Measurements from ENCODE around the gene HCFC1.
"Not testable (repeated sequence)": the region's sequence is repeated elsewhere in the genome, so short reads cannot be mapped to it uniquely, and the experiment has no call there.

HCFC1 gene

GRCh38 chrX:154006947-154007346 lies 35.3 kb upstream of the HCFC1 start:
- no peak for DNase-seq

DNA sequence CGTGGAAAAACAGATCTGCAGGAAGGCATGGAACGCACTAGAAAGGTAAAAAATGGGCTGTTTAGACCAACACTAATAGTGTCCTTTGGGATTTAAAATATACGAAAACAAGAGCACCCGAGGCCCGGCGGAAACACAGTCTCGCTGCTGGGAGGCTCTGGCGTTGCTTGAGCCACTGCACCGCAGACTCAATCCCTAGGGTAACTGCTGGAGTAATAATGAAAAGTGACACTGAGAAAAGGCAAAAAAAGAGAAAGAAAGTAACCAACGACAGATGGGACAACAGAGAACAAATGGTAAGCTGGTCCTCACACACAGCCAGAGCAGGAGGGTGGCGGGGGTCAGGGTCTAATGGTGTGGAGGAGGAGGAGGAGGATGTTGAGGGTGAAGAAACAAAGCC lies 32.7 kb upstream of the HCFC1 start:
- no peak for DNase-seq

DNA sequence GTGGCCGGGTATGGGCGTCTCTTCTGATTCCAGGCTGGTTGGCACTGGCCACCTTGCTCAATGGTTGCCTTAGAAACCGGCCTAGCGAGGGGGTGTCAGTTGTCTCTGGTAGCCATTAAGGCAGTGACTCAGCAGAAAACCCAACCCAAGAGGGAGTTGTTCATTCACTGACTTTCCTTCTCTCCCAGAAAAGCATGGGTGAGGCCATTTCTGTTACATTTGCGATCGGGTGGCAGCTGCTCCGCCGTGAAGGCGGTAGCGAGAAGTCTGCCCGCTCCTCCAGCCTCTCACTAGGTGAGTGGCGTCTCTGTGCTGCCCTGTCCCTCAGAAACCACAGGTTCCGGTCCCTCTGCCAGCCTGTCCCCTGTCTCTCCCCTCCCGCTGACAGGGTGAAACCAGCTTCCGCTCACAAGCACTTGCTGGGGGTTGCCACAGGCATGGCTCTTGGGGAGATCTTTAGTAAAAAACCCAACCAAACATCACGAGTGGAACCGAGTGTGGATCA lies 30.6 kb upstream of the HCFC1 start:
- peak; percentile 80 to 85 for DNase-seq

DNA sequence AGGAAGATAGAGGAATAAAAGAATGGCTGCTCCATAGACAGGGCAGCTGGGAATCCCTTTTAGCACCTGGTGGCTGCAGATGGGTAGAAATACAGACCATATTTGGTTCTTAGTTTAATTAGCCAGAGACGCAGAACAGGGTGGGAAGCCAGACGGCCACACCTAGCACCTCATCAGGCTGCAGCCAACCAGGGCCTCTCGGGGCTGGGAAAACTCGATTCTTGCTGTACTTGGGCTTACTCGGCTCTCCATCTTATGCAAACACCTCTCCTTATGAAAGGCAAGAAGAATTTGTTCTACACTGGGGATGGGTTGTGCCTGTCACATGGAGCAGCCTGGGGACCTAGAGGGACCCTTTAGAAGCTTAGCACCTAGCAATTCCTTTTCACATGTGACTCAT lies 28.4 kb upstream of the HCFC1 start:
- DNase-seq = no peak

DNA sequence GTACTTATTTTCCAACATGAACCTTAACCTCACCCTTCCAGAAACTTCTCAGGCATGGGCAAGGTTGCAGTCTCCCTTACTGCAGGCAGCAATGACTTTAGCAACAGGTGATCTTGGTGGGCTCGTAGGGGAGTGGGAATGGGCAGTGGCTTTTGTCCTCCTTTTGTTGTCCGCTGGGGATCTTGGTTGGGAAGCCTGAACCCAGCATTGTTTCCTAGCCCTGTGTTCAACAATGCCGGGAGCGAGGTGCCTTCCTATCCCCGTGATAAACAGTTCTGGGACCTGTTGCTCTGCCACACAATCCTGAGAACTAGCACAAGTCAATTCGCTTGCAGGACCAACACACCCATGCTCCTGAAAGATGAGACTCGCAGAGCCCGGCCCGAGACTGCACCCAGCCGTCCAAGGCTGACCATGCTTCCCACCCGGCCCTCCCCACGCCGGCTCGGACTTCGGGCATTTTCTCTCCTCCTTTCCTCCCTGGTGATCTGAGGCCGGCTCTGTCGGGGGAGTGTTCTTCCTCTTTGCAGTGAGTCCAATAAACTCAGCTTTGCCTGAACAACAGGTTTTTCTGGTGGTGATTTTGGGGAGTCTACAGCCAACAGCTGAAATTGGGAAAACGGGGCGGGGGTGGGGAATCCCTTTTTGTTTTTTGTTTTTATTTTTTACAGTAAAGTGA lies 27.9 kb upstream of the HCFC1 start:
- no peak for DNase-seq

DNA sequence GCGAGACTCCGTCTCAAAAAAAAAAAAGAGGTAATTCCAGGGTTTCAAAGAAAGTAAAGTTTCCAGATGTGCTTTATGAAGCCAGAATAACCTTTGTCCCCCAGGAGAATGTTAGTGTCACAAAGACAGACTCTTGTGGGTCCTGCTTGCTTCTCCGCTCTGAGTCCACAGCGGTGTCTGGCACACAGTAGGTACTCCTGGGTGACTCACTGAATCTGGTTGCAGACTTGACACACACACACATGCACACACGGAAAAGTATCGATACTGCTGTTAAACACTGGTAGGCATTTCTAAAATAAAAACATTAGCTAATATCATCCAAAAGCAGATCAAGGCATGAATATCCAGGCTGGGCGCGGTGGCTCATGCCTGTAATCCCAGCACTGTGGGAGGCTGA lies 23.9 kb upstream of the HCFC1 start:
- no peak for DNase-seq

DNA sequence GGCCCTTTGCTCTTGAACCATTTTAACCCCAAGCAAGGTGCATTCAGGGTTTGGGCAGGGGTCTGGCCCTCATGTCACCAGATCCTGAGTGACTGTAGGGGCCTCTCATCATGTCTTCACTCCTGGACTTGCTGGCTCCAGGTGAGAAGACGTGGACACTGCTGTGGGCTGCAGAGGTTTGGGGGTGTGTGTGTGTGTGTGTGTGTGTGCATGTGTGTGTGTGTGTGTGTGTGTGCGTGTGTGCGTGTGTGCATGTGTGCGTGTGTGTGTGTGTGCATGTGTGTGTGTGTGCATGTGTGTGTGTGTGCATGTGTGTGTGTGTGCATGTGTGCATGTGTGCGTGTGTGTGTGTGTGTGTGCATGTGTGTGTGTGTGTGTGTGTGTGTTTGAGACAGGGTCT lies 22.8 kb upstream of the HCFC1 start:
- not testable (repeated sequence) for DNase-seq

GRCh38 chrX:153993978-153994377 lies 22.4 kb upstream of the HCFC1 start:
- no peak for DNase-seq

DNA sequence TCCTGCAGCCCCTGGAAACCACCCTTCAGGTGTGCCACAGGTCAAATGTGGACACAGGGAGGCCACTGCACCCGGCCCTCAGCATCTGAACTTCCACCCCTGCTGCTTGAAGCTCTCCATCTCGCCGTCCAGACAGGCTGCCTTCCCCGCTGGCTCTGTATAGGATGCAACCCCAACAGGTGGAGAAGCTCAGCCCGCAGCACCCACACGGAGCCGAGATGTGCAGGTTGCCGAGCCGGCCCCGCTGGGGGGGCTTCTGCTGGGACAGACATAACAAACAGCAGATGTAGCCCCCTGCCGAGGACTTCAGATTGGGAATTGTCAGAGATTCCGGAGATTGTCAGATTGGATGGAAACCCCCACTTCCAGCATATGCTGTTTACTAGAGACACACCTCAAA lies 21.5 kb upstream of the HCFC1 start:
- no peak for DNase-seq

DNA sequence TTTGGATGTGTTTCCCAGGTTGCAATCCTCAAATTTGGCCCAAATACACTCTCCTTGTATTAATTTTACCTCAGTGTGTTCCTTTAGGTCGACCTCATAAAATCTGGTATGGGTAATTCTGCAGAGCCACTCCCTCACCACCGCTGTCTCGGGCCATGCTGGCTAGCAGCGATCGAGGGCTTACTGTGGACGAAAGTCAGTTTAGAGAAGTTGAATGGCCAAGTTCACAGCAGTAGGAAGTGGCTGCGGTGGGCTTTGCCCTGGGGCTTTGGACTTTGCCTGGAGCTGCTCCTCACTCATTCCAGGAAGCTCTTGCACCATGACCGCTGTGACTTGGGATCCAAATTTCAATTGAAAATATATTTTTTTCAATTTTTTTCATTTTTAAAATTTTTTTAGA lies 20.6 kb upstream of the HCFC1 start:
- DNase-seq = no peak

DNA sequence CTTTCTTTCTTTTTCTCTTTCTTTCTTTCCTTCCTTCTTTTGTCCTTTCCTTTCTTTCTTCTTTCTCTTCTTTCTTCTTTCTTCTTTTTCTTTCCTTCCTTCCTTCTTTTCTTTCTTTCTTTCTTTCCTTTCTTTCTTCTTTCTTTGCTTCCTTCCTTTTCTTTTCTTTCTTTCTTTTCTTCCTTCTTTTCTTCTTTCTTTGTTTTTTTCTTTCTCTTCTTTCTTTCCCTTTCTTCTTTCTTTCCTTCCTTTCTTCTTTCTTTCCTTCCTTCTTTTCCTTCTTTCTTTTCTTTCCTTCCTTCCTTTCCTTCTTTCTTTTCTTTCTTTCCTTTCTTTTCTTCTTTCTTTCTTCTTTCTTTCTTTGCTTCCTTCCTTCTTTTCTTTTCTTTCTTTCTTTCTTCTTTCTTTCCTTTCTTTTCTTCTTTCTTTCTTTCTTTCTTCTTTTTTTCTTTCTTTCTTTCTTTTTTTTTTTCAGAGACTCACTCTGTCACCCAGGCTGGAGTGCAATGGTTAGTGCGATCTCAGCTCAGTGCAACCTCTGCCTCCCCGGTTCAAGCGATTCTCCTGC lies 19.5 kb upstream of the HCFC1 start:
- no peak for DNase-seq

GRCh38 chrX:153989973-153990655 lies 18.5 kb upstream of the HCFC1 start:
- DNase-seq = no peak

- DNase-seq = no peak
Measured at GRCh38 chrX:153988493-153988892, 16.9 kb upstream of the HCFC1 start.

DNA sequence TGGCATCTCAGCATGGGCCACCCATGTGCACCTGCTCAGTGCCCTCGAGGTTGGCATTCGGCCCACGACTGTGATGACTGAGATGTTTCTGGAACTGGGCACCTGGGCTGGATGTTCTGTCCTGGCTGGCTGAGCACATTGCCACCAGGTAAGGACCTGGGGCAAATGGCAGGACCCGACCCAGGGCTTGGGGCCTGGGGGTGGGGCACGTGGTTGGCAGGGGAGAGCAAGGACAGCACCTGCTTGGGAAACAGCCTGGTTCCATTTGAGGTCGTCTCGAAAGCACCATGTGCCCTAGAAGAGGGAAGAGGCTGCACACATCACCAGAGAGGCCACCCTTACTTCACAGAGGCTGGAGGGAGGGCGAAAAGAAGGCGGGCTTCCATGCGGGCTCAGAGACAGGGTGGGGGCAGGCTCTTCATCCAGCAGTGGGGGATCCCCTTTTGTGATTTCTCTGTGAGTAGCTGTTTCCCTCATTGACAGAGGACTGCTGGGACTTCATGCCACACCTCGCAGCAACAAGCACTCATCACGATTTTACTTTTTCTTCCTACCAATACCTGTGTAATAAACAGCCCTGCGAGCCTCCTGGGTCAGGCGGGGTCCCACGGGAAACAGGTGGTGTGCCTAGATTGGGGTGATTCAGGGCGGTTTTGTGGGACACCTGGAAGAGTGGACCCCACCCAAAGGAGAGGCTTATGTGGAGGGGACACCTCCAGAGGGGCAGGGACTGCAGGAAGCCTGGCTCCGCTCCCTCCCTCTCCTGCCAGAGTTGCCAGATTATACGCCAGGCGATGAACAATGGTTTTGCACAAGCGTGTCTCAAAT lies 12.9 kb upstream of the HCFC1 start:
- DNase-seq = no peak

GRCh38 chrX:153983321-153983801 lies 11.7 kb upstream of the HCFC1 start:
- no peak for DNase-seq

DNA sequence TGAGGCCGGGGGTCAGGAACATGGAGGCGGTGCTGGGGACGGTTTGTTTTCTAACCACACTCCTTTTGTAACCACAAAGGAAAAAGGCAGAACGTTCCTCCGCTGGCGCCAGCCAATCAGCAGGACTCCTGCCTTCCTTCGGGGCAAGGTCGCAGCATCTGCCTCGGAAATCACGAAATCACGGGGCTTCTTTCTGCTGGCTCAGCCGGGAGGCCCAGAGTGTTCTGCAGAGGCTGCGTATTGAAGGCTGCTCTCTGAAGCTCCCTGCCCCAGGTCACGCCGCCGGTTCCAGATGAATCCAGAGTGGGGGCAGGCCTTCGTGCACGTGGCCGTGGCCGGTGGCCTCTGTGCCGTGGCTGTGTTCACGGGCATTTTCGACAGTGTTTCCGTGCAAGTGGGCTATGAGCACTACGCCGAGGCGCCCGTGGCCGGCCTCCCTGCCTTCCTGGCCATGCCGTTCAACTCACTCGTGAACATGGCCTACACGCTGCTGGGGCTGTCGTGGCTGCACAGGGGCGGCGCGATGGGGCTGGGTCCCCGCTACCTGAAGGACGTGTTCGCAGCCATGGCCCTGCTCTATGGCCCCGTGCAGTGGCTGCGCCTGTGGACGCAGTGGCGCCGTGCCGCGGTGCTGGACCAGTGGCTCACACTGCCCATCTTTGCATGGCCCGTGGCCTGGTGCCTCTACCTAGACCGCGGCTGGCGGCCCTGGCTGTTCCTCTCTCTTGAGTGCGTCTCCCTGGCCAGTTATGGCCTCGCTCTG lies 10.3 kb upstream of the HCFC1 start:
- DNase-seq = no peak

DNA sequence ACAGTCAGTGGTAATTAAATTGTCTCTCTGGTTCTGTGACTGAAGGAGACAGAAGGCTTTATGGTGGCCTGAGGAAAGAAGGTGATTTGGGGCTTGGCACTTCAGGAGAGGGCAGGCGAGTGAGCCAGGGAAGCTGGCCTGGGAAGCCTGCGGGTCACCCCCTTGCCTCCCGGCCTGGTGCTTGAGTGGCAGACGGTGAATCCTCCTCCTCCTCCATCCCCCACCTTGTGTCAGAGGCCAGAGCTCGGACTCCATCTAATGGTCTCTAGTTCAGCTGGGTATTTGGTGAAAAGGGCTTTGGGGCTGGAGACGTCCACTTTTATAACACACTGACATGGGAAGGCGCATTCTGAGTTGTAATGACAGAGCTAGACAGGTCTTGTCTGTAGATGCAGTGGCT lies 9.6 kb upstream of the HCFC1 start:
- DNase-seq = no peak

GRCh38 chrX:153980394-153980793 lies 8.8 kb upstream of the HCFC1 start:
- not testable (repeated sequence) for DNase-seq

- no peak for DNase-seq
Measured at GRCh38 chrX:153974726-153975286, 3.2 kb upstream of the HCFC1 start.

DNA sequence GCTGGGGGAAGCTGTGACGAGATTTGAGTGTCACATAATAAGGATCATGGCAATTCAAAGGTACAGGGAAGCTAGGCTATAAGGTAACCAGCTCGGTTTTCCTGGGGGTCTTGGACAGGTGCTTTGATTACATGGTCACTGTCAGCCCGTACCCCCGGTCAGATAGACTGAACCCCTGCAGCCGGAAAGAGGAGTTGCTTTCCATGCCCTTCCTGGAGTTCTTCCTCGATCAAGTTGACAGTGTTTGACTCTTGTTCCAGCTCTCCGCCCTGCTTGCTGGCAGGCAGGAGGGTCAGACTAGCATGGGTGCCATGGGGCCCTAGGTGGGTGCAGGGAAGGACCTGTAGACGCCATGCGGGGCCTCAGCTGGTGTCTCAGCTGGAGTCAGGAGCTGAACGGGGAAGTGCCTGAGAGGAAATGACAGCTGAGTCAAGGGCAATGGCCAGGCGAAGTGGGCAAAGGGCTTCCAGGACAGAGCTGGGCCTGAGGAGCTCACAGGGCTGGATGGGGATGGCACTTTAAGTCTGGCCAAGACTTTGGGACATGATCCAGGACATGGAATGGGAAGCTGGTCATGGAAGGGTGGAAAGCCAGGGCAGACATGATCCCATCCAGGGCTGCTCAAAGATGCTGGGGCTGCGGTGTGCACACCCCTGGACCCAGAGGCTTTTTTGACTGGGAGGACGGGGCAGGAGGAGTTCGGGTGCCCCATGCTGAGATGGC lies 2.5 kb upstream of the HCFC1 start:
- DNase-seq = no peak
